GM12878 (cell line): ENCODE measurements around the gene XAB2. TPM values are rescaled to one million over a fixed set of nuclear protein-coding genes. Genes with fewer than 3 reads are reported as not detected.

ENCODE experiments used
- ATAC-seq: fragments of 200-7000 bp; cut with Tn5 transposase; 3 replicates; pipeline ENCODE4 v1.9.1; 2020; ENCODE audit warnings: mild to moderate bottlenecking, moderate library complexity
- BruUV-seq: library from RNA; stranded (reverse); fragments of 400-500 nt; replicated peaks from 2 replicates; lab custom pipeline; 2021; lab: Mats Ljungman, UMichigan
- CTCF ChIA-PET: fragments of 300-600 bp; sonication (Branson Sonifier 250); formaldehyde crosslinking; extraction: SDS; loops from one replicate; lab custom pipeline; 2021; ENCODE audit warnings: inconsistent platforms; lab: Yijun Ruan, JAX
- POLR2A ChIA-PET: fragments of 350-600 bp; formaldehyde crosslinking; extraction: SDS; loops from one replicate; lab custom pipeline; 2021; ENCODE audit warnings: inconsistent platforms; lab: Charles Lee
- RAD21 ChIA-PET: fragments of 300-600 bp; sonication (Branson Sonifier 250); formaldehyde crosslinking; loops from one replicate; lab custom pipeline; 2023; ENCODE audit warnings: antibody characterized with exemption; ENCODE audit not compliant: unreplicated experiment; lab: Charles Lee
- SMC1A ChIA-PET: fragments of 300-600 bp; sonication (Branson Sonifier 250); formaldehyde crosslinking; loops from one replicate; lab custom pipeline; 2023; ENCODE audit not compliant: unreplicated experiment, uncharacterized antibody; lab: Charles Lee
- DNase-seq: peaks from one replicate; pipeline ENCODE4 v3.0.0-alpha.2; 2011; ENCODE audit warnings: low read depth, low spot score
- FAIRE-seq: peaks from 3 replicates; lab custom pipeline; 2011; peaks lifted over from hg19 to GRCh38; lab: Jason Lieb, UNC
- H2AFZ ChIP-seq: 2 replicates; pipeline ENCODE4 v1.6.0; 2011; ENCODE audit warnings: low read depth, low read length, control low read depth; ENCODE audit not compliant: control insufficient read depth
- H3K27ac ChIP-seq: 2 replicates; pipeline ENCODE4 v1.5.1; 2011; ENCODE audit warnings: control low read depth; ENCODE audit not compliant: control insufficient read depth, insufficient read depth
- H3K27me3 ChIP-seq, 2 experiments: replicated peaks in 1 of 2; 2 replicates each; pipeline versions ENCODE4 v1.6.0 to v1.6.1; 2011; ENCODE audit warnings: low read length in 1 of 2; ENCODE audit not compliant: control insufficient read depth in 2 of 2, insufficient read depth in 2 of 2
- H3K36me3 ChIP-seq, 2 experiments: 2 replicates each; pipeline ENCODE4 v1.5.1; 2011; ENCODE audit warnings: low read length in 1 of 2; ENCODE audit not compliant: control insufficient read depth in 2 of 2, insufficient read depth in 2 of 2
- H3K4me1 ChIP-seq: 2 replicates; pipeline ENCODE4 v1.6.1; 2011; ENCODE audit warnings: mild to moderate bottlenecking, low read length, moderate library complexity, mixed read lengths; ENCODE audit not compliant: control insufficient read depth, insufficient read depth
- H3K4me2 ChIP-seq: 2 replicates; pipeline ENCODE4 v1.6.0; 2011; ENCODE audit warnings: control low read depth; ENCODE audit not compliant: control insufficient read depth, insufficient read depth
- H3K4me3 ChIP-seq: fragments of 200-600 bp; sonication (generic); 2 replicates; pipeline ENCODE4 v1.5.1; 2016
- H3K79me2 ChIP-seq: 2 replicates; pipeline ENCODE4 v1.6.0; 2011; ENCODE audit warnings: low read length; ENCODE audit not compliant: control insufficient read depth, insufficient read depth
- H3K9ac ChIP-seq: 2 replicates; pipeline ENCODE4 v1.8.0; 2011; ENCODE audit warnings: low read length, control low read depth, mixed read lengths; ENCODE audit not compliant: control insufficient read depth, insufficient read depth
- H3K9me3 ChIP-seq: replicated peaks from 3 replicates; pipeline ENCODE4 v1.5.1; 2011; ENCODE audit warnings: mild to moderate bottlenecking, low read length; ENCODE audit not compliant: control insufficient read depth, insufficient read depth
- H4K20me1 ChIP-seq: 2 replicates; pipeline ENCODE4 v1.6.0; 2011; ENCODE audit not compliant: control insufficient read depth, insufficient read depth
- PAX5 ChIP-seq: IDR thresholded peaks from 2 replicates; pipeline ENCODE4 v1.6.1; 2011; ENCODE audit warnings: low read depth, low read length, borderline replicate concordance
- WRNIP1 ChIP-seq: IDR thresholded peaks from 2 replicates; pipeline ENCODE4 v1.6.1; 2011; ENCODE audit warnings: low read depth, low read length, improper control_type of control experiment, borderline replicate concordance
- ZNF217 ChIP-seq: fragments of 450-650 bp; IDR thresholded peaks from 2 replicates; pipeline ENCODE4 v1.6.1; 2017; ENCODE audit warnings: antibody characterized with exemption, mild to moderate bottlenecking
- WGBS: methylation state at CpG from one replicate; pipeline ENCODE4 v1.1.6; 2016; ENCODE audit warnings: low lambda C conversion rate; ENCODE audit not compliant: insufficient replicate concordance, insufficient coverage; ENCODE audit errors: missing lambda C conversion rate; 5-methylcytosine and 5-hydroxymethylcytosine counted together
- in situ Hi-C: fragments of 300-500 bp; cut with MboI; formaldehyde crosslinking; loops from 9 replicates; pipeline ENCODE4 v1.14.3; 2018; ENCODE audit warnings: mixed read lengths
- intact Hi-C: fragments of 100-400 bp; cut with micrococcal nuclease; formaldehyde crosslinking; loops from one replicate; pipeline ENCODE4 v1.14.2; 2022; ENCODE audit not compliant: unreplicated experiment
- polyA plus RNA-seq, 11 experiments: library from polyadenylated mRNA; depleted of rRNA in 4 of 11; unstranded in 6 of 11; stranded (reverse) in 5 of 11; fragments of >200 nt; fragmentation: Nextera tagmentation in 4 of 11; fragmentation: Illumina TruSeq in 1 of 11; extraction: Ambion mirVana in 4 of 11; extraction: Trizol in 1 of 11; gene quantifications; 1 replicate in 1 of 11; 2 replicates in 10 of 11; pipeline versions ENCODE4 v1.2.1 to v1.2.3, GENCODE V29; 2011 to 2016; ENCODE audit warnings: inconsistent platforms in 2 of 11, missing spikeins in 2 of 11, low read depth in 1 of 11
- total RNA-seq, 4 experiments: library from RNA; depleted of rRNA in 3 of 4; stranded (reverse); fragments of >200 nt in 3 of 4; fragmentation: Illumina TruSeq in 1 of 4; extraction: Trizol in 1 of 4; gene quantifications; 2 replicates each; pipeline versions ENCODE4 v1.2.1 to v1.2.3, GENCODE V29; 2013 to 2021
- TF ChIP-seq, protein P1 (sequence below): IDR thresholded peaks from 2 replicates; pipeline ENCODE4 v1.6.1; 2012; ENCODE audit warnings: improper control_type of control experiment, low read depth, low read length; ENCODE audit not compliant: insufficient replicate concordance
- TF ChIP-seq, protein P2 (sequence below): fragments of 150-350 bp; IDR thresholded peaks from 2 replicates; pipeline ENCODE4 v1.6.1; 2014; ENCODE audit warnings: mild to moderate bottlenecking, low read depth, low read length
- TF ChIP-seq, protein P3 (sequence below): fragments of 150-350 bp; IDR thresholded peaks from 2 replicates; pipeline ENCODE4 v1.6.1; 2016; ENCODE audit warnings: low read depth, low read length

Gene XAB2
- total and polyA plus RNA-seq, 10 of the 15 experiments (the other 5 are each of a cell fraction or from before 2014, with no cell fraction given) = 0.34 to 45.1 (median 18.8) TPM

DNA sequence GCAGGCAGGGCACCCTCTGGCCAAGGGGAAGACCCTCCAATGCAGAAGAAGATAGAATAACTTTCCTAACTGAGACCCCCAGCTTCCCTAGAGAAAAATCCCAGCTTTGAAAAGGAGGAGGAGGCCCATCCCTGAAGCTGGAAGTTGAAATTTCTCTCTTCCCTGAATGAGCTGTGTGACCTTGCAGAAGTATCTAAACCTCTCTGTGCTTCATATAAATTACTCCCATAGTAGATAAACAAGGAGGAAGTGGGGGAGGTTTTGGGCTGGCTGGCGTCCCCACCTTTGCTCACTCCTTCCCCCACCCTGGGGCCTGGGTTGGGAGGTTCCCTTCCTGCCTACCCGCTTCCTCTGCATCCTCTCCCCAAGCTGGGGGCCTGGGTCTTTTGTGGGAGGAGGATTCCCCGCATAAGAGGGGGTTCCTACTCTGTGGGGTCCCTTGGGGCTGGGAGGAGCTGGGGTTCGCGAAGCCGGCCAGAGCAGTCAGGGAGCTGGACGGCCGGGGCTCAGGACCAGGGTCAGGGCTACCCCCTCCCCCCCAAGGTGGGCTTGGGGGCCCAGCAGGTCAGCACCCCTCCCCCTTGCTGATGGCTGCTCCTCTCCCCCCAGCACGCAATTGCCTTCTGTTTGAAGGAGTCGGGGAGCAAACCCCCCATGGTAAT lies 22.0 kb downstream of the XAB2 start (continued):
- TF ChIP-seq, protein P1, sequence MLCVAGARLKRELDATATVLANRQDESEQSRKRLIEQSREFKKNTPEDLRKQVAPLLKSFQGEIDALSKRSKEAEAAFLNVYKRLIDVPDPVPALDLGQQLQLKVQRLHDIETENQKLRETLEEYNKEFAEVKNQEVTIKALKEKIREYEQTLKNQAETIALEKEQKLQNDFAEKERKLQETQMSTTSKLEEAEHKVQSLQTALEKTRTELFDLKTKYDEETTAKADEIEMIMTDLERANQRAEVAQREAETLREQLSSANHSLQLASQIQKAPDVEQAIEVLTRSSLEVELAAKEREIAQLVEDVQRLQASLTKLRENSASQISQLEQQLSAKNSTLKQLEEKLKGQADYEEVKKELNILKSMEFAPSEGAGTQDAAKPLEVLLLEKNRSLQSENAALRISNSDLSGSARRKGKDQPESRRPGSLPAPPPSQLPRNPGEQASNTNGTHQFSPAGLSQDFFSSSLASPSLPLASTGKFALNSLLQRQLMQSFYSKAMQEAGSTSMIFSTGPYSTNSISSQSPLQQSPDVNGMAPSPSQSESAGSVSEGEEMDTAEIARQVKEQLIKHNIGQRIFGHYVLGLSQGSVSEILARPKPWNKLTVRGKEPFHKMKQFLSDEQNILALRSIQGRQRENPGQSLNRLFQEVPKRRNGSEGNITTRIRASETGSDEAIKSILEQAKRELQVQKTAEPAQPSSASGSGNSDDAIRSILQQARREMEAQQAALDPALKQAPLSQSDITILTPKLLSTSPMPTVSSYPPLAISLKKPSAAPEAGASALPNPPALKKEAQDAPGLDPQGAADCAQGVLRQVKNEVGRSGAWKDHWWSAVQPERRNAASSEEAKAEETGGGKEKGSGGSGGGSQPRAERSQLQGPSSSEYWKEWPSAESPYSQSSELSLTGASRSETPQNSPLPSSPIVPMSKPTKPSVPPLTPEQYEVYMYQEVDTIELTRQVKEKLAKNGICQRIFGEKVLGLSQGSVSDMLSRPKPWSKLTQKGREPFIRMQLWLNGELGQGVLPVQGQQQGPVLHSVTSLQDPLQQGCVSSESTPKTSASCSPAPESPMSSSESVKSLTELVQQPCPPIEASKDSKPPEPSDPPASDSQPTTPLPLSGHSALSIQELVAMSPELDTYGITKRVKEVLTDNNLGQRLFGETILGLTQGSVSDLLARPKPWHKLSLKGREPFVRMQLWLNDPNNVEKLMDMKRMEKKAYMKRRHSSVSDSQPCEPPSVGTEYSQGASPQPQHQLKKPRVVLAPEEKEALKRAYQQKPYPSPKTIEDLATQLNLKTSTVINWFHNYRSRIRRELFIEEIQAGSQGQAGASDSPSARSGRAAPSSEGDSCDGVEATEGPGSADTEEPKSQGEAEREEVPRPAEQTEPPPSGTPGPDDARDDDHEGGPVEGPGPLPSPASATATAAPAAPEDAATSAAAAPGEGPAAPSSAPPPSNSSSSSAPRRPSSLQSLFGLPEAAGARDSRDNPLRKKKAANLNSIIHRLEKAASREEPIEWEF = no peak
- no peak for TF ChIP-seq WRNIP1
- TF ChIP-seq PAX5 = no peak

DNA sequence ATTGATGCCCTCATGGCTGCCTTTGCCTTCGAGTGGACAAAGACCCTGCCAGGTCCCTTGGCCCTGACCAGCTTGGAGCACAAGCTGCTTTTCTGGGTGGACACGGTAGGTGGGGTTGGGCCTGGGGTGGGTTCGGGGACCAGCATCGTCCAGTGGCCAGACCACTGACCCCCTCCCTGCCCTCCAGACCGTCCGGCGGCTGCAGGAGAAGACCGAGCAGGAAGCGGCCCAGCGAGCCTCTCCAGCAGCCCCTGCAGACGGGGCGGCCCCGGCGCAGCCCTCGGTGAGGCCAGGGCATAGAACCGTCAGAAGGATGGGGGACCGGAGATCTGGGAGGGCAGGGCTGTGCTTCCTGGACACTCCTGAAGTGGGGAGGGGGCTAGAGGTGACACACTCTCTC lies 23.1 kb downstream of the XAB2 start:
- no peaks in the 10 kb centered on the region for H3K27me3 ChIP-seq
- ChIA-PET POLR2A (interaction anchor here (0.5 to 1.3 kb wide), 3 partner anchors 10 to 468 kb away, joined by 3 to 4 read pairs (median 3); no protein-coding TSS in a partner anchor), RAD21 (no interaction called here), CTCF (interaction anchor here (1.1 kb wide), 1 partner anchor 14 kb away, joined by 4 read pairs; no protein-coding TSS in a partner anchor), SMC1A (no interaction called here)
- intact Hi-C loops = no loop called here
- no peak for TF ChIP-seq ZNF217
- TF ChIP-seq, protein P2, sequence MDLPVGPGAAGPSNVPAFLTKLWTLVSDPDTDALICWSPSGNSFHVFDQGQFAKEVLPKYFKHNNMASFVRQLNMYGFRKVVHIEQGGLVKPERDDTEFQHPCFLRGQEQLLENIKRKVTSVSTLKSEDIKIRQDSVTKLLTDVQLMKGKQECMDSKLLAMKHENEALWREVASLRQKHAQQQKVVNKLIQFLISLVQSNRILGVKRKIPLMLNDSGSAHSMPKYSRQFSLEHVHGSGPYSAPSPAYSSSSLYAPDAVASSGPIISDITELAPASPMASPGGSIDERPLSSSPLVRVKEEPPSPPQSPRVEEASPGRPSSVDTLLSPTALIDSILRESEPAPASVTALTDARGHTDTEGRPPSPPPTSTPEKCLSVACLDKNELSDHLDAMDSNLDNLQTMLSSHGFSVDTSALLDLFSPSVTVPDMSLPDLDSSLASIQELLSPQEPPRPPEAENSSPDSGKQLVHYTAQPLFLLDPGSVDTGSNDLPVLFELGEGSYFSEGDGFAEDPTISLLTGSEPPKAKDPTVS = no peak
- TF ChIP-seq, protein P3, sequence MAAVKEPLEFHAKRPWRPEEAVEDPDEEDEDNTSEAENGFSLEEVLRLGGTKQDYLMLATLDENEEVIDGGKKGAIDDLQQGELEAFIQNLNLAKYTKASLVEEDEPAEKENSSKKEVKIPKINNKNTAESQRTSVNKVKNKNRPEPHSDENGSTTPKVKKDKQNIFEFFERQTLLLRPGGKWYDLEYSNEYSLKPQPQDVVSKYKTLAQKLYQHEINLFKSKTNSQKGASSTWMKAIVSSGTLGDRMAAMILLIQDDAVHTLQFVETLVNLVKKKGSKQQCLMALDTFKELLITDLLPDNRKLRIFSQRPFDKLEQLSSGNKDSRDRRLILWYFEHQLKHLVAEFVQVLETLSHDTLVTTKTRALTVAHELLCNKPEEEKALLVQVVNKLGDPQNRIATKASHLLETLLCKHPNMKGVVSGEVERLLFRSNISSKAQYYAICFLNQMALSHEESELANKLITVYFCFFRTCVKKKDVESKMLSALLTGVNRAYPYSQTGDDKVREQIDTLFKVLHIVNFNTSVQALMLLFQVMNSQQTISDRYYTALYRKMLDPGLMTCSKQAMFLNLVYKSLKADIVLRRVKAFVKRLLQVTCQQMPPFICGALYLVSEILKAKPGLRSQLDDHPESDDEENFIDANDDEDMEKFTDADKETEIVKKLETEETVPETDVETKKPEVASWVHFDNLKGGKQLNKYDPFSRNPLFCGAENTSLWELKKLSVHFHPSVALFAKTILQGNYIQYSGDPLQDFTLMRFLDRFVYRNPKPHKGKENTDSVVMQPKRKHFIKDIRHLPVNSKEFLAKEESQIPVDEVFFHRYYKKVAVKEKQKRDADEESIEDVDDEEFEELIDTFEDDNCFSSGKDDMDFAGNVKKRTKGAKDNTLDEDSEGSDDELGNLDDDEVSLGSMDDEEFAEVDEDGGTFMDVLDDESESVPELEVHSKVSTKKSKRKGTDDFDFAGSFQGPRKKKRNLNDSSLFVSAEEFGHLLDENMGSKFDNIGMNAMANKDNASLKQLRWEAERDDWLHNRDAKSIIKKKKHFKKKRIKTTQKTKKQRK = no peak
- FAIRE-seq (no peak), DNase-seq (no peak), ATAC-seq (no peak)
- no peak overlapping the region for H3K4me3 ChIP-seq
- H3K4me1 ChIP-seq = no peaks in the 10 kb centered on the region
- no peak overlapping the region for H2AFZ ChIP-seq
- H4K20me1 ChIP-seq = no peaks in the 10 kb centered on the region
- in situ Hi-C loops = no loop called here
- H3K9ac ChIP-seq = no peak overlapping the region
- H3K36me3 ChIP-seq = no peaks in the 10 kb centered on the region
- no peak overlapping the region for H3K27ac ChIP-seq
- no TSS peak for BruUV-seq
- no peak overlapping the region for H3K4me2 ChIP-seq
- H3K79me2 ChIP-seq = no peaks in the 10 kb centered on the region
- WGBS = 75% methylated on average over 17 of the region's 17 CpGs
- H3K9me3 ChIP-seq = no peaks in the 10 kb centered on the region
